ENCODE results near the gene PHLDA1. TPM values are rescaled to one million over a fixed set of nuclear protein-coding genes. Genes with fewer than 3 reads are reported as not detected.
"Not testable (repeated sequence)": the region's sequence is repeated elsewhere in the genome, so short reads cannot be mapped to it uniquely, and the experiment has no call there.

PHLDA1 gene
- total RNA-seq, 4 donors from 2014 or later = 45.2 to 73.1 (median 57.5) TPM

- TF ChIP-seq POLR2A (IDR thresholded peaks at IDR 0.05) (no peak), CTCF (IDR thresholded peaks at IDR 0.05) (no peak)
Observed at GRCh38 chr12:75994069-75994740, 37.4 kb downstream of the PHLDA1 start.

GRCh38 chr12:75991753-75992152 is 39.8 kb downstream of the PHLDA1 start:
- intact Hi-C loops (cut with DNase I) = no loop called here
- H3K36me3 ChIP-seq = no peaks in the 10 kb centered on the region
- no peak overlapping the region for H3K27ac ChIP-seq
- H3K4me3 ChIP-seq (replicated peaks in 1 of 3) = no peak overlapping the region
- no peaks in the 10 kb centered on the region for H3K9me3 ChIP-seq
- no peaks in the 10 kb centered on the region for H3K27me3 ChIP-seq
- WGBS, 2 donors = 67 to 88% methylated on average over 5 of the region's 5 CpGs
- H3K4me1 ChIP-seq = peaks cover 0 to 11% of the 10 kb centered on the region in 2 donors
- TF ChIP-seq POLR2A (IDR thresholded peaks at IDR 0.05) (no peak), CTCF (IDR thresholded peaks at IDR 0.05) (no peak)
- no peak for DNase-seq

More at GRCh38 chr12:75994069-75994740, 37.4 kb downstream of the PHLDA1 start:
- DNase-seq = no peak
- Histone ChIP-seq H3K27me3 (no peaks in the 10 kb centered on the region), H3K27ac (no peak overlapping the region), H3K4me3 (replicated peaks in 1 of 3) (no peak overlapping the region), H3K36me3 (no peaks in the 10 kb centered on the region), H3K9me3 (no peaks in the 10 kb centered on the region), H3K4me1 (peaks cover 0 to 11% of the 10 kb centered on the region in 2 donors)
- 46 to 59% methylated on average over 4 of the region's 4 CpGs for WGBS, 2 donors
- intact Hi-C loops (cut with DNase I) = no loop called here

GRCh38 chr12:75990189-75990912 is 41.2 kb downstream of the PHLDA1 start:
- no peaks in the 10 kb centered on the region for H3K9me3 ChIP-seq
- no peak overlapping the region for H3K27ac ChIP-seq
- no peaks in the 10 kb centered on the region for H3K36me3 ChIP-seq
- intact Hi-C loops (cut with DNase I) = no loop called here
- no peaks in the 10 kb centered on the region for H3K27me3 ChIP-seq
- H3K4me1 ChIP-seq = peaks cover 0 to 11% of the 10 kb centered on the region in 2 donors
- 65% methylated on average over 4 of the region's 4 CpGs for WGBS, 2 donors
- no peak for DNase-seq
- H3K4me3 ChIP-seq (replicated peaks in 1 of 3) = no peak overlapping the region
- TF ChIP-seq POLR2A (IDR thresholded peaks at IDR 0.05) = no peak
- TF ChIP-seq CTCF (IDR thresholded peaks at IDR 0.05) = no peak

GRCh38 chr12:75987709-75988108 is 43.9 kb downstream of the PHLDA1 start:
- H3K27ac ChIP-seq; H3K27me3 ChIP-seq; DNase-seq; intact Hi-C loops (cut with DNase I); H3K36me3 ChIP-seq; H3K4me1 ChIP-seq; H3K4me3 ChIP-seq (replicated peaks in 1 of 3); H3K9me3 ChIP-seq: not testable (repeated sequence)
- WGBS, 2 donors = 92 to 100% methylated on average over 1 of the region's 1 CpG

- intact Hi-C loops (cut with DNase I) = no loop called here
- H3K27ac ChIP-seq = no peak overlapping the region
- H3K27me3 ChIP-seq = no peaks in the 10 kb centered on the region
- no peaks in the 10 kb centered on the region for H3K9me3 ChIP-seq
- no peaks in the 10 kb centered on the region for H3K36me3 ChIP-seq
- WGBS, 2 donors = 65 to 71% methylated on average over 9 of the region's 9 CpGs
- no peak for DNase-seq
- TF ChIP-seq POLR2A (IDR thresholded peaks at IDR 0.05) = no peak
- no peak for TF ChIP-seq CTCF (IDR thresholded peaks at IDR 0.05)
- peaks cover 0 to 4% of the 10 kb centered on the region in 2 donors for H3K4me1 ChIP-seq
- no peak overlapping the region for H3K4me3 ChIP-seq (replicated peaks in 1 of 3)
Observed at GRCh38 chr12:75986001-75986746, 45.4 kb downstream of the PHLDA1 start.

All from thyroid gland (tissue), 4 donors.